A549 (cell line): Measurements from ENCODE around the gene OPRM1. TPM values are rescaled to one million over a fixed set of nuclear protein-coding genes. Genes with fewer than 3 reads are reported as not detected.

ENCODE experiments used
- ATAC-seq, 2 experiments: fragments of 200-7000 bp in 1 of 2; fragments of >200 bp in 1 of 2; cut with Nextera tagmentation in 1 of 2; cut with Tn5 transposase in 1 of 2; 3 replicates each; pipeline versions ENCODE4 v1.8.0 to v1.9.1; 2018 to 2020; ENCODE audit warnings: mild to moderate bottlenecking in 1 of 2, moderate library complexity in 1 of 2
- CTCF ChIA-PET: fragments of 300-600 bp; sonication (Branson Sonifier 250); formaldehyde crosslinking; extraction: SDS; loops from one replicate; lab custom pipeline; 2021; ENCODE audit warnings: antibody characterized with exemption, inconsistent platforms; lab: Yijun Ruan, JAX
- POLR2A ChIA-PET: fragments of 350-600 bp; formaldehyde crosslinking; extraction: SDS; loops from one replicate; lab custom pipeline; 2021; ENCODE audit warnings: antibody characterized with exemption, inconsistent platforms; lab: Yijun Ruan, JAX
- DNase-seq, 2 experiments: peaks; one replicate each; pipeline versions ENCODE4 v3.0.0 to v3.0.0-alpha.2; 2011 to 2016; ENCODE audit warnings: low read depth in 1 of 2, low spot score in 1 of 2
- FAIRE-seq: peaks from 2 replicates; lab custom pipeline; 2011; peaks lifted over from hg19 to GRCh38; lab: Jason Lieb, UNC
- H3K27ac ChIP-seq, 2 experiments: fragments of >200 bp; sonication (Bioruptor Twin); formaldehyde crosslinking; 3 replicates each; pipeline ENCODE4 v1.5.1; 2016 to 2017
- H3K4me1 ChIP-seq: fragments of >200 bp; sonication (Bioruptor Twin); formaldehyde crosslinking; 3 replicates; pipeline ENCODE4 v1.6.1; 2016
- H3K4me2 ChIP-seq: fragments of >200 bp; sonication (Bioruptor Twin); formaldehyde crosslinking; 3 replicates; pipeline ENCODE4 v1.6.1; 2016
- H3K4me3 ChIP-seq: fragments of >200 bp; sonication (Bioruptor Twin); formaldehyde crosslinking; 3 replicates; pipeline ENCODE4 v1.5.1; 2016
- H3K9me3 ChIP-seq: fragments of >200 bp; sonication (Bioruptor Twin); formaldehyde crosslinking; 3 replicates; pipeline ENCODE4 v1.6.1; 2016
- BHLHE40 ChIP-seq: IDR thresholded peaks from 2 replicates; pipeline ENCODE4 v1.6.1; 2012; ENCODE audit warnings: low read depth, low read length, inconsistent platforms
- CHD4 ChIP-seq: fragments of 200-600 bp; sonication (generic); IDR thresholded peaks from 2 replicates; pipeline ENCODE4 v1.6.1; 2016; ENCODE audit warnings: antibody characterized with exemption, mild to moderate bottlenecking, borderline replicate concordance
- E2F6 ChIP-seq: IDR thresholded peaks from 2 replicates; pipeline ENCODE4 v1.6.1; 2012; ENCODE audit warnings: low read depth, borderline replicate concordance
- EHF ChIP-seq: fragments of 250-450 bp; sonication (Bioruptor Pico); IDR thresholded peaks from 2 replicates; pipeline ENCODE4 v1.5.0; 2020; ENCODE audit warnings: mild to moderate bottlenecking
- EHMT2 ChIP-seq: fragments of 200-600 bp; sonication (generic); IDR thresholded peaks from 2 replicates; pipeline ENCODE4 v1.6.1; 2016; ENCODE audit warnings: antibody characterized with exemption, low read depth, mild to moderate bottlenecking, moderate library complexity
- ELK1 ChIP-seq: fragments of 150-350 bp; IDR thresholded peaks from 2 replicates; pipeline ENCODE4 v1.6.1; 2014; ENCODE audit warnings: low read depth, mild to moderate bottlenecking, low read length
- EP300 ChIP-seq, 2 experiments: fragments of >200 bp; sonication (Bioruptor Twin); formaldehyde crosslinking; IDR thresholded peaks; 2 replicates in 1 of 2; 3 replicates in 1 of 2; pipeline ENCODE4 v1.6.1; 2016 to 2017
- ESRRA ChIP-seq: fragments of 150-350 bp; IDR thresholded peaks from 2 replicates; pipeline ENCODE4 v1.6.1; 2014; ENCODE audit warnings: mild to moderate bottlenecking, low read length, borderline replicate concordance
- FOSB ChIP-seq: fragments of 250-450 bp; sonication (Bioruptor Pico); IDR thresholded peaks from 2 replicates; pipeline ENCODE4 v1.5.0; 2020; ENCODE audit warnings: mild to moderate bottlenecking, moderate library complexity
- FOXS1 ChIP-seq: fragments of 250-450 bp; sonication (Bioruptor Pico); IDR thresholded peaks from 2 replicates; pipeline ENCODE4 v1.5.0; 2020; ENCODE audit warnings: mild to moderate bottlenecking, moderate library complexity
- GATA3 ChIP-seq: IDR thresholded peaks from 2 replicates; pipeline ENCODE4 v1.6.1; 2012; ENCODE audit warnings: borderline replicate concordance
- HDAC2 ChIP-seq: fragments of 200-600 bp; sonication (generic); IDR thresholded peaks from 2 replicates; pipeline ENCODE4 v1.6.1; 2016
- HEYL ChIP-seq: fragments of 250-450 bp; sonication (Bioruptor Pico); IDR thresholded peaks from 2 replicates; pipeline ENCODE4 v1.8.0; 2021; ENCODE audit warnings: mild to moderate bottlenecking, moderate library complexity
- HOXA7 ChIP-seq: fragments of 250-450 bp; sonication (Bioruptor Pico); IDR thresholded peaks from 2 replicates; pipeline ENCODE4 v1.5.0; 2020; ENCODE audit warnings: mild to moderate bottlenecking, moderate library complexity
- KDM1A ChIP-seq: fragments of 200-600 bp; sonication (generic); IDR thresholded peaks from 2 replicates; pipeline ENCODE4 v1.6.1; 2016; ENCODE audit warnings: low read depth, mild to moderate bottlenecking
- MAFK ChIP-seq: fragments of 450-650 bp; IDR thresholded peaks from 2 replicates; pipeline ENCODE4 v1.6.1; 2014; ENCODE audit not compliant: partially characterized antibody
- MAZ ChIP-seq: fragments of 150-350 bp; IDR thresholded peaks from 2 replicates; pipeline ENCODE4 v1.6.1; 2014; ENCODE audit warnings: antibody characterized with exemption, low read depth, low read length, borderline replicate concordance
- NFE2L2 ChIP-seq: fragments of 150-350 bp; conservative IDR thresholded peaks from 2 replicates; pipeline ENCODE4 v1.6.1; 2014; ENCODE audit warnings: low read length
- NPAS2 ChIP-seq: fragments of 250-450 bp; sonication (Bioruptor Pico); IDR thresholded peaks from 2 replicates; pipeline ENCODE4 v1.8.0; 2022; ENCODE audit warnings: mild to moderate bottlenecking, moderate library complexity, borderline replicate concordance
- NR3C1 ChIP-seq: fragments of >200 bp; sonication (Bioruptor Twin); formaldehyde crosslinking; IDR thresholded peaks from 3 replicates; pipeline ENCODE4 v1.6.1; 2017
- RFX5 ChIP-seq: fragments of 450-650 bp; IDR thresholded peaks from 2 replicates; pipeline ENCODE4 v1.7.1; 2014; ENCODE audit warnings: antibody characterized with exemption, mild to moderate bottlenecking, moderate library complexity
- RNF2 ChIP-seq: fragments of 200-600 bp; sonication (generic); IDR thresholded peaks from 2 replicates; pipeline ENCODE4 v1.6.1; 2016; ENCODE audit warnings: low read depth, mild to moderate bottlenecking, antibody characterized with exemption, moderate library complexity, borderline replicate concordance
- SMC3 ChIP-seq: fragments of >200 bp; sonication (Bioruptor Twin); formaldehyde crosslinking; IDR thresholded peaks from 3 replicates; pipeline ENCODE4 v1.6.1; 2018; ENCODE audit warnings: inconsistent platforms
- TFCP2L1 ChIP-seq: fragments of 250-450 bp; sonication (Bioruptor Pico); IDR thresholded peaks from 2 replicates; pipeline ENCODE4 v1.5.0; 2021; ENCODE audit warnings: mild to moderate bottlenecking
- ZC3H11A ChIP-seq: fragments of 450-650 bp; IDR thresholded peaks from 2 replicates; pipeline ENCODE4 v1.6.1; 2014; ENCODE audit warnings: antibody characterized with exemption, mild to moderate bottlenecking
- ZSCAN20 ChIP-seq: fragments of 250-450 bp; sonication (Bioruptor Pico); IDR thresholded peaks from 2 replicates; pipeline ENCODE4 v1.8.0; 2022; ENCODE audit warnings: mild to moderate bottlenecking, moderate library complexity
- WGBS: methylation state at CpG from one replicate; pipeline ENCODE4 v1.1.6; 2017; ENCODE audit errors: missing lambda C conversion rate; 5-methylcytosine and 5-hydroxymethylcytosine counted together
- polyA plus RNA-seq, 4 experiments: library from polyadenylated mRNA; depleted of rRNA in 3 of 4; stranded (reverse); fragments of >200 nt; fragmentation: RNase III in 1 of 4; extraction: RNeasy Plus Mini Kit Qiagen cat#74134 plus additional on column Dnase treatment in 1 of 4; gene quantifications; 2 replicates in 3 of 4; 3 replicates in 1 of 4; pipeline ENCODE4 v1.2.3, GENCODE V29; 2011 to 2017
- TF ChIP-seq, protein P1 (sequence below): fragments of 250-450 bp; sonication (Bioruptor Pico); IDR thresholded peaks from 2 replicates; pipeline ENCODE4 v1.5.0; 2021; ENCODE audit warnings: mild to moderate bottlenecking, moderate library complexity, borderline replicate concordance
- TF ChIP-seq, protein P2 (sequence below): fragments of 450-650 bp; IDR thresholded peaks from 2 replicates; pipeline ENCODE4 v1.6.1; 2014; ENCODE audit warnings: antibody characterized with exemption
- TF ChIP-seq, protein P3 (sequence below): fragments of >200 bp; sonication (Bioruptor Twin); formaldehyde crosslinking; IDR thresholded peaks from 2 replicates; pipeline ENCODE4 v1.6.1; 2016

OPRM1 gene
- polyA plus RNA-seq, 2 of the 4 experiments (the other 2 are of a cell fraction) = not detected

DNA sequence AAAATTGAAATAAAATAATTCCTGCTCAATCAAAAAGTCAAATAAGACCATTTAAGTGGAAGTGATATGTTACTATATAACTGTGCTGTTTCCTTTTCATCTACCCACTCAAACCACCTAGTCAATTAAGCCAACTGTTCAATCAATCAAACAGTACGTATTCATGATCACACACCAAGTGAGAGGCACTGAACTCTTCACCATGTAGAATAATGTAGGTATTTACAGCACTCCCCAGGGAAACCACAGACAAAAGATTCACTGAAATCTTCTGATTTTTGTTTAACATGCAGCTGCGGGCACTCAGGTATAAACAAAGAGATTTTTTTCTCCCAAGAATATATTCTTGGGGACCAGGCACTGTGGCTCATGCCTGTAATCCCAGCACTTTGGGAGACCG, 21.3 kb upstream of the OPRM1 start:
- CTCF ChIA-PET = no interaction called here
- no peak for FAIRE-seq
- no peaks in the 10 kb centered on the region for H3K9me3 ChIP-seq
- TF ChIP-seq NFE2L2 = no peak
- TF ChIP-seq GATA3 = no peak
- no peak for TF ChIP-seq NR3C1
- no peak for TF ChIP-seq EP300 (IDR thresholded peaks at IDR 0.05)
- TF ChIP-seq HEYL (CRISPR knock-in tag) = no peak
- TF ChIP-seq HOXA7 (CRISPR knock-in tag) = no peak
- no peak for TF ChIP-seq RNF2
- no peak for TF ChIP-seq CHD4
- TF ChIP-seq TFCP2L1 (CRISPR knock-in tag) = no peak
- TF ChIP-seq, protein P1, sequence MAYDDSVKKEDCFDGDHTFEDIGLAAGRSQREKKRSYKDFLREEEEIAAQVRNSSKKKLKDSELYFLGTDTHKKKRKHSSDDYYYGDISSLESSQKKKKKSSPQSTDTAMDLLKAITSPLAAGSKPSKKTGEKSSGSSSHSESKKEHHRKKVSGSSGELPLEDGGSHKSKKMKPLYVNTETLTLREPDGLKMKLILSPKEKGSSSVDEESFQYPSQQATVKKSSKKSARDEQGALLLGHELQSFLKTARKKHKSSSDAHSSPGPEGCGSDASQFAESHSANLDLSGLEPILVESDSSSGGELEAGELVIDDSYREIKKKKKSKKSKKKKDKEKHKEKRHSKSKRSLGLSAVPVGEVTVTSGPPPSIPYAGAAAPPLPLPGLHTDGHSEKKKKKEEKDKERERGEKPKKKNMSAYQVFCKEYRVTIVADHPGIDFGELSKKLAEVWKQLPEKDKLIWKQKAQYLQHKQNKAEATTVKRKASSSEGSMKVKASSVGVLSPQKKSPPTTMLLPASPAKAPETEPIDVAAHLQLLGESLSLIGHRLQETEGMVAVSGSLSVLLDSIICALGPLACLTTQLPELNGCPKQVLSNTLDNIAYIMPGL = no peak
- no peak for TF ChIP-seq E2F6
- no peak for TF ChIP-seq ZSCAN20 (CRISPR knock-in tag)
- no peak for TF ChIP-seq BHLHE40
- TF ChIP-seq MAFK = no peak
- TF ChIP-seq, protein P2, sequence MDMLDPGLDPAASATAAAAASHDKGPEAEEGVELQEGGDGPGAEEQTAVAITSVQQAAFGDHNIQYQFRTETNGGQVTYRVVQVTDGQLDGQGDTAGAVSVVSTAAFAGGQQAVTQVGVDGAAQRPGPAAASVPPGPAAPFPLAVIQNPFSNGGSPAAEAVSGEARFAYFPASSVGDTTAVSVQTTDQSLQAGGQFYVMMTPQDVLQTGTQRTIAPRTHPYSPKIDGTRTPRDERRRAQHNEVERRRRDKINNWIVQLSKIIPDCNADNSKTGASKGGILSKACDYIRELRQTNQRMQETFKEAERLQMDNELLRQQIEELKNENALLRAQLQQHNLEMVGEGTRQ = no peak
- TF ChIP-seq MAZ = no peak
- no peak for TF ChIP-seq ESRRA
- TF ChIP-seq KDM1A = no peak
- no peak for TF ChIP-seq FOXS1 (CRISPR knock-in tag)
- TF ChIP-seq, all 56 proteins: peak for 0
- ATAC-seq (no peak), DNase-seq (no peak)
- POLR2A ChIA-PET = no interaction called here
- 14% methylated on average over 3 of the region's 3 CpGs for WGBS
- no peak overlapping the region for H3K4me3 ChIP-seq
- no peaks in the 10 kb centered on the region for H3K4me1 ChIP-seq
- H3K4me2 ChIP-seq = no peak overlapping the region
- no peak overlapping the region for H3K27ac ChIP-seq

DNA sequence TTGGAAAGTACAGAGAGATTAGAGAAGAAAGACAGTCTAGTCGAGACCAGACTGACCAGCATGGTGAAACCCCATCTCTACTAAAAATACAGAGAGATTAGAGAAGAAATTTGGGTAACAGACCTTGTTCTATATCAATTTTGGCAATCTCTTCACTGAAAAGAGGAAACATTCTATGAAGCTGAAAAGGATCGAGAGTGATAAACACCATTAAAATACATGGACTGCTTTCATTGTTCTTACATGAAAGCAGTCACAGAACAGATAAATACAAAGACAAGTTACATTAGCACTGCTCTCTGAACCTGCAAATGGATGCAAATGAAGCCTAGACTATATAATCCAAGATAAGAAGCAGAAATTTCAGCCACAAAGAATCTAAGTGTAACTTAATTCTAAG, 8.4 kb upstream of the OPRM1 start:
- no peak for TF ChIP-seq EHMT2
- TF ChIP-seq, protein P2 = no peak
- no peak for TF ChIP-seq CHD4
- no peak for TF ChIP-seq HOXA7 (CRISPR knock-in tag)
- no peak for TF ChIP-seq KDM1A
- TF ChIP-seq EHF (CRISPR knock-in tag) = no peak
- TF ChIP-seq SMC3 = no peak
- no peak for TF ChIP-seq ZC3H11A
- TF ChIP-seq HDAC2 = no peak
- TF ChIP-seq, protein P3, sequence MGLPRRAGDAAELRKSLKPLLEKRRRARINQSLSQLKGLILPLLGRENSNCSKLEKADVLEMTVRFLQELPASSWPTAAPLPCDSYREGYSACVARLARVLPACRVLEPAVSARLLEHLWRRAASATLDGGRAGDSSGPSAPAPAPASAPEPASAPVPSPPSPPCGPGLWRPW = no peak
- TF ChIP-seq RFX5 = no peak
- no peak for TF ChIP-seq ELK1
- no peak for TF ChIP-seq FOSB (CRISPR knock-in tag)
- TF ChIP-seq NPAS2 = no peak
- TF ChIP-seq, all 56 proteins: peak for 0
- ATAC-seq (no peak), DNase-seq (no peak), FAIRE-seq (no peak)
- ChIA-PET POLR2A (no interaction called here), CTCF (no interaction called here)
- Histone ChIP-seq H3K4me1 (no peaks in the 10 kb centered on the region), H3K9me3 (no peaks in the 10 kb centered on the region), H3K27ac (no peak overlapping the region), H3K4me2 (no peak overlapping the region), H3K4me3 (no peak overlapping the region)
- 2% methylated on average over 2 of the region's 2 CpGs for WGBS
